ENCODE data around the gene LOX.

Gene LOX

DNA sequence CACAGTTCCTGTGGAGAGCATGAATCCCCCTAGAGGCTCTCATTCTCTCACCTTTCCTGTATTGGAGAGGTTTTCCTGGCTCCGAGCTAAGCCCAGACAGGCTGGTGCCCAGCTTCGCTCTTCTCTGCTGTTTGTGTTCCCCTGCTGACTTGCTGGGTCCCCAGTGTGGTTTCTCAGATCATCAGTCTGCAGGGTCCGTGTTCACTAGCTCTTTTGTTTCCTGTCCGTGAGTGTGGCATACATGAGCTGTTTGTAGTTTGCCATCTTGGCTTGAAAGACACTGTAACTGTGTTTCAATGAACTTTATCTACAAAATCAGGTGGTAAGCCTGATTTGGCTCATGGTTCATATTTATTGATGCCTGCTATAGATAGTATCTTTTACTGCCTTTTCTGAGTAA, 23.8 kb downstream of the LOX start:
- DNase-seq: no peak

DNA sequence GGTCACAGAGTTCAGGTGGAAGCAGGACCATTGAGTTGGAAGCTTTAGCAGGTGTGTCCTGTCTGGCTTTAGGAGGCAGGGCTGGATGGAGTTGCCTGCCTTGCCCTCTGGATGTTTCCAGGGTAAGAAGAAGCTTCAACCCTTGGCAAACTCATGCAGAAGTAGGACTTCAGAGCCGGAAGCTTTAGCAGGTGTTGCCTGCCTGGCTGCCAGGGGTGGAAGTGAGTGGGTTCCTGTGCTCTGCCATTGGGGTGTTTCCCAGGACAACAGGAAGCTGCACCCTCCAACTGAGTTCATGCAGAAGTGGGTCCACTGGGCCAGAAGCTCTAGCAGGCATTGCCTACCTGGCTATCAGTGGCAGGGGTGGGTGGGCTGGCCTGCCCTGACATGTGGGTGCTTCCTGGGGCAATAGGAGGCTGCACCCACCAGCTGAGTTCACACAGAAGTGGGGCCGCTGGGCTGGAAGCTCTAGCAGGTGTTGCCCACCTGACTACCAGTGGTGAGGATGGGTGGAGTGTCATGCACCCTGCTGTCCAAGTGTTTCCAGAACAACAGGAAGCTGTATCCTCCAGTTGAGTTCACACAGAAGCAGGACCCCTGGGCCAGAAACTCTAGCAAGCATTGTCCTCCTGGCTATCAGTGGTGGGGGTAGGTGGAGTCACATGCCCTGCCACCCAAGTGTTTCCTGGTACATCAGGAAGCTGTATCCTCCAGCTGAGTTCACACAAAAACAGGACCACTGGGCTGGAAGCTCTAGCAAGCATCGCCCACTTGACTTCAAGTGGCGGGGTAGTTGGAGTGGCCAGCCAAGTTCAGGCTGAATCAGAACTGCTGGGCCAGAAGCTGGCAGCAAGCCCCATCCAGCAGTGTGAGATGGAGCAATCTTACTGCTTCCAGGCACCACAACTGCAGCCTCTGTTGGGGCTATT, 24.6 kb downstream of the LOX start:
- no peak for DNase-seq

DNA sequence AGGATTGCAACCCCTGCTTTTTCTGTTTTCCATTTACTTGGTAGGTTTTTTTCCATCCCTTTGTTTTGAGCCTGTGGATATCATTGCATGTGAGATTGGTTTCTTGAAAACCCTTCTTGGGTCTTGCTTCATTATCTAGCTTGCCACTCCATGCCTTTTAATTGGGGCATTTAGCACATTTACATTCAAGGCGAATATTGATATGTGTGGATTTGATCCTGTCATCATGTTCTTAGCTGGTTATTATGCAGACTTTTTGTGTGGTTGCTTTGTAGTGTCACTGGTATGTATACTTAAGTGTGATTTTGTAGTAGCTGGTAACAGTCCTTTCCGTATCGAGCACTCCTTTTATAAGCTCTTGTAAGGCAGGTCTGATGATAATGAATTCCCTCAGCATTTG, 26.5 kb downstream of the LOX start:
- no peak for DNase-seq

DNA sequence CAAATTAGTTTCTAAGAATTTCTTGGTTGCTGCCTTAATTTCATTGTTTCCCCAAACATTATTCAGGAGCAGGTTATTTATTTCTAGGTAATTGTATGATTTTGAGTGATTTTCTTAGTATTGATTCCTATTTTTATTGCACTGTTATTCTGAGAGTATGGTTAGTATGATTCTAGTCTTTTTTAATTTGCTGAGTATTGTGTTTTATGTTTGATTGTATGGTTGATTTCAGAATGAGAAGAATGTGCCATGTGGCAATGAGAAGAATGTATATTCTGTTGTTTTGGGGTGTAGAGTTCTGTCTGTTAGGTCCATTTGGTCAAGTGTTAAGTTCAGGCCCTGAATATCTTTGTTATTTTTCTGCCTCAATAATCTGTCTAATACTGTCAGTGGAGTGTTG, 27.1 kb downstream of the LOX start:
- DNase-seq: no peak

GRCh38 chr5:122040636-122041302, 37.3 kb downstream of the LOX start:
- DNase-seq: no peak

DNA sequence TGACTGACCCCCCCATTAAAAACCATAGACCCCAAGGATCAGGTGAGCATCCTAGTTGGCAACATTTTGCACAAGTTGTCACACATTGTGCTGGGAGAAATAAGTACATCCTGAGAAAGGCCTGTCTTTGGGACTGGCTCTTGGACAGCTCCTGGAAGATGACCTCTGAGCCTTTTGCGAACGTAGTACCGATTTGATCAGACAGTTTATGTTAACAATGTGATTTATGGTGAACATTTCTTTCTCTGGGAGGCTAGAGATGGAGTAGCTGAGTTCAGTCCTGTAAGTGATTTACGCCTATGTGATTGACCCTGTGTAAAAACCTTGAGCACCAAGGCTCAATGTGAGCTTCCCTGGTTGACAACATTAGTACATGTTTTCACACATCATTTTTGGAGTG, 41.7 kb downstream of the LOX start:
- no peak for DNase-seq

DNA sequence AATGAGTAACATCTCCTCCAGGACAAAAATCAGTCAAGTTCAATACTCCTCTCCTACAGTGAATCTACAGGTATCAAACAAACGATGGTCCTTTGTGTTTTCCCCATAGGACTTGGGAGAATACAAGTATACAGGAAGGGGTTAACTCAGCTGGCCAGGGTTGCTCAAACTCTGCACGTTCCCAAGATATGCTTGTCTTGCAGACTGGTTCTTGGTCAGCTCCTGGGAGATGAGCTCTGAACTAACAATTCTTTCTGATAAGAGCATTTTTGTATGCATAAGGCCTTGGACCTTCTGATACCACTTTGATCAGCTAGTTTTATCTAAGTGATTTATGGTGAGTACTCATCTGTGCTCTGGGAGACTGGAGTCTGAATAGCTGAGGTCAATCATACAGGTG, 42.1 kb downstream of the LOX start:
- no peak for DNase-seq

DNA sequence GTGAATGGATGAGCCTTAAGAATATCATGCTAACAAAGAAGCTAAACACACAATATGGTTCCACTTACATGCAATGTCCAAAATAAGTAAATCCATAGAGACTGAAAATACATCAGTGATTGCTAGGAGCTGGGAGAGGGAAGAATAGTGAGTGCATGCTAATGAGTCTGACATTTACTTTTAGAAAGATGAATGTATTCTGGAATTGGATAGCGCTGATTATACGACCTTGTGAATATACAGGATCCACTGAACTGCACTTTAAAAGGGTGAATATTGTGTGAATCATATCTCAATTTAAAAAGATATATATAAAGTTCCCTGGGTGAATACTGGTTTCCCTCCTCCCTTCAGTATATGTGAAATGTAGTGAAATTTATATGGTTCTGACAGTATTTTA, 46.2 kb downstream of the LOX start:
- no peak for DNase-seq

GRCh38 chr5:122030251-122030650, 47.8 kb downstream of the LOX start:
- DNase-seq: no peak

DNA sequence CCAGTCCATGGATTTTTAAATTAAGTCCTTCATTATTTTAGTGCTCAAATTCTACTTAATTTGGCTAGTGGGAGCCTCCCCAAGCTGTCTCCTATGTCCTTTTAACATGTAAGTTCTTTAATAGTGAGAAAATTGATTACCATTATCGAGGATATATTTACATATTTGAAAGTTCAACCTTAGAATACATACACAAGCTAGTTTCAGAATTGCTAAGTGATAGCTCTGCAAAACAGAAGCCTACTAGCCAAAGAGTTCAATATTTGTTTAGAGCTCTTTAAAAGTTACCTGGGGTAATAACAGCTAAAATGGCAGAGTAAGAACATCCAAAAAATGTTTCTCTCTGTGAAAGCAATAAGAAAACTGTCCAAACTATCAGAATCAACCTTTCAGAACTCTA, 48.2 kb downstream of the LOX start:
- DNase-seq: no peak

- DNase-seq: no peak
Observed at GRCh38 chr5:122022966-122023365, 55.1 kb downstream of the LOX start.

DNA sequence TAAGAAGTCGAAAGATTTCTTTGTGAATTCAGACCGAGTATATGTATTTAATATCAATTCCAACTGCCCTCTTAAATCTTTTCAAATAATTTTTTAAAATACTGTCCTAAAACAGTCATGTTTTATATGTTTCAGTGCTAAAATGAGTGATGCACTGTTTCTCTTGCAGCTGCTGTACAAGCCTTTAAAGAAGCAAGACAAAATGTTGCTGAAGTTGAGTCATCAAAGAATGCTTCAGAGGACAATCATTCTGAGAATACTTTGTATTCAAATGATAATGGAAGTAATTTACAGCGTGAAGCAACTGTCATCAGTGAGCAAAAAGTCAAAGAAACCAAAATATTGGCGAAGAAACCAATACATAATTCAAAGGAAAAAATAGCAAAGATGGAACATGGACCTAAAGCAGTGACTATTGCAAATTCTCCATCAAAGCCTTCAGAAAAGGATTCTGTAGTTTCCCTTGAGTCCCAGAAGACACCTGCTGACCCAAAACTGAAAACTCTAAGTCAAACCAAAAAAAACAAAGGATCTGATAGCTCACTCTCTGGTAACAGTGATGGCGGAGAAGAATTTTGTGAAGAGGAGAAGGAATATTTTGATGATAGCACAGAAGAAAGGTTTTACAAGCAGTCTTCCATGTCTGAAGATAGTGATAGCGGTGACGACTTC, 58.0 kb downstream of the LOX start:
- no peak for DNase-seq

GRCh38 chr5:122015471-122015870, 62.6 kb downstream of the LOX start:
- DNase-seq: no peak

- DNase-seq: no peak
Observed at GRCh38 chr5:122014236-122014935, 63.7 kb downstream of the LOX start.

All from amygdala (tissue), 56 donors.